Stimulated activated naive CD4-positive, alpha-beta T cell (primary cell): ENCODE results near the gene RYR1.
A peak's percentile ranks its signal among the peaks of the same experiment; 100 is the strongest.
"Not testable (repeated sequence)": the region's sequence is repeated elsewhere in the genome, so short reads cannot be mapped to it uniquely, and the experiment has no call there.

Source experiments
- DNase-seq, 6 experiments: peaks; one replicate each; lab custom pipeline; 2025; lab: John Stamatoyannopoulos, UW

Gene RYR1

DNA sequence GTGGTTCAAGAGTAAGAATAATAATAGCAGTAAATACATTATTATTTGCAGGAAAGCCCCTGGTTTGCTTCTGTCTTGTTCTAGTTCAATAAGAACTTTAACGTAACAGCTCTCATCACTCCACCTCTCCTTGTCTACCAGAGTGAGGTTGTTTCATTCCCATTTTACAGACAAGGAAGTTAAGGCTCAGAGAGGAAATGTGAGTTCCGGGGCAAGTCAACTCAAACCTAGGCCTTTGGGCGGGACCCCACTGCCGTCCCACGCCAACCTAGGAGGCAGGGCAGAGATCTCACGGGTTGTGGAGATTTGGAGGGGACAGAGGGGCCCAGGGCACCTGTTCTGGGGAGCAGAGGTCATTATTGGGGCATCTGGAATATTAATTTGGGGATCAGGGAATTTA lies 182.8 kb downstream of the RYR1 start:
- no peak for DNase-seq

DNA sequence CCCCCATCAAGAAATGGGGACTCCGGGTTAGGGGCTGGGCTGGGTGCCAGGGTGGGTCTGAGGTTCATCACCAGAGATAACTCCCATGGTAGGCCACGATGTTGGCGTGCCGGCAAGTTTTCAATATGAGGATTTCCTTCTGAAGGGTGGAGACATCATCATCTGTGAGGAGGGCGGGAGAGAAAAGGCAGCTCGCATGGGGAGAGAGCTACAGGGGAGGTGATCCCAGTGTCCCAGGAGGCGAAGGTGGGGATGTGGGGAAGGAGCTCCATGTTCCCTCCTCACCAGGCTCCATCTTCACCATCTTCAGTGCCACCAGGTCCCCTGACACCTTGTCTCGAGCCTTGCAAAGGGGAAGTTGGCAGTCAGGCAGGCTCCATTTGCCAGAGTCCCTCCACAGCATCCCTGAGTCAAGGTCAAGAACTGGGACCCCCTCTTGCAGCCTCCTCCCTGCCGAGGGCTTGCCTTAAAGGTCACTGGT lies 183.8 kb downstream of the RYR1 start:
- DNase-seq: peak in 1 of 6 experiments; percentile 31

DNA sequence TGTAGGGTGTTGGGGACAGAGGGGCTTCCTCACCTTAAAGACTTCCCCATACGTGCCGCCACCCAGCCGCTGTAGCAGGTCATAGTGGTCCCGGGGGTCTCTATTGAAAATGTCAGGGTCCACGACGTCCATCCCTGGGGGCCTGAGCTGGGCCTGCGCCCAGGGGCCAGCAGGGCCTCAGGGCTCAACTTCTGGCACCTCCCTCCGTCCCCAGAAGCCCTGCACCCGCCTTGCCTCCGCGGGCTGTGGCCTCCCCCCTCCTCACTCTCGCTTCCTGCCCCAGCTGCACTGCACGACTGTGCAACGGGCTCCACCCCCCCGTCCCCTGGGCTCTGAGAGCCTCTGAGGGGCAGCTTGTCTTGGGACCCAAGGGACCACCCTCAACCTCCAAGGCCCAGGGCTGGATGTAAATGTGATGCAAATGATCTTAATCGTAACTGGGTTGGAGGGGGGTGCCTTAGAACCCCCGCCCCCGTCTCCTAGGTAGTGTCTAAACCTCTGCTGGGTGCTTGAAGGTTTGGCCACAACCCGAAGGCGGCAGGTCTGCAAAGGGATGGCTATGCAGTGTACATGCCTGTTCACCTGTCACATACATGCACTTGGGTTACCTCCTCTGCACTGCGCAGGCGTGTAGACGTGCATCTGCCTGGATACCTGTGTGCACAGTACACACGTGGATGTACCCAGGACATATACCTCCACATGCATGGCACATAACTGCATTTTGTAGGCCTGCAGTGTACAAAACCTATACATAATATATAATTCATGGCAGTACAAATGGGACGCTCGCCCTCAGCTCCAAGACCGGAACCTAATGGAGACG lies 184.5 kb downstream of the RYR1 start, which contains the start of gene MAP4K1:
TSS of gene MAP4K1 (minus strand) at position 190 of the 826 bp plus-strand sequence. CDS start at position 132, 58 bp downstream.
- peak; percentile 49 to 76 (median 62) for DNase-seq

DNA sequence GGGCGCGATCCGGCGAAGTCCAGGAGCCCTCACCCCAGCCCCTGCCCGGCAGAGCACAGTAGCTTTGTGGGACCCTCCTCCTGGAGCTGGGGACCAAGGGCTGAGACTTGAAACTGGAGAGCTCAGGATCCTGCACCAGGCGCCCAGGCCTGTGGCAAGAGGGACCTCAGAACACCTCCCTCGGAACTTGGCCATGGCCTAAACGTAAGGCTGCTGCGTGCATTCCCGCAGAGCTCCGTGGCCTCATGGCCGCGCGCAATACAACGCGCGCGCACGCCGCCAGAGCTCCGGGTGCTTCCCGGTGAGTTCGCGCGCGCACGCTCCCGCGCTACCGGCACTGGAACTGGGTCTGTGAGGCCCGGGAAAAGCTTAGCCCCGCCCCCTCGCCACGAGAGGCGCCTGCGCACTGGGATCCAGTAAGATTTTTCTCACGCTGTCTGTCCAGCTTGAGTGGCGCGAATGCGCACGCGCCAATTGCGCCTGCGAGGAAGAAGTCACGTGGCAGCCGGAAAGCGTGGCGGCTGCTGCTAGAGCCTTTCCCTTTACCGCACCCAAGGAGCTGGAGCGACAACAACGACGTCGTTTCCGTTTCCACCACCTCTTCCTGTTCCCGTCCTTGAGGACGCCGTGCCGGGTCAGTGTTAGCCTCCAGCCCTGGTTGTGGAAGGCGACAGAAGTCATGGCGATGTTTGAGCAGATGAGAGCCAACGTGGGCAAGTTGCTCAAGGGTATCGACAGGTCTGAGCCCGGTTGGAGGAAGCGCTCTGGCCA lies 185.3 kb downstream of the RYR1 start, which contains the start of gene EIF3K:
TSS of gene EIF3K (plus strand) at position 599 of the 771 bp plus-strand sequence. CDS start at position 680, 81 bp downstream.
- DNase-seq: peak; percentile 92 to 97 (median 96)

DNA sequence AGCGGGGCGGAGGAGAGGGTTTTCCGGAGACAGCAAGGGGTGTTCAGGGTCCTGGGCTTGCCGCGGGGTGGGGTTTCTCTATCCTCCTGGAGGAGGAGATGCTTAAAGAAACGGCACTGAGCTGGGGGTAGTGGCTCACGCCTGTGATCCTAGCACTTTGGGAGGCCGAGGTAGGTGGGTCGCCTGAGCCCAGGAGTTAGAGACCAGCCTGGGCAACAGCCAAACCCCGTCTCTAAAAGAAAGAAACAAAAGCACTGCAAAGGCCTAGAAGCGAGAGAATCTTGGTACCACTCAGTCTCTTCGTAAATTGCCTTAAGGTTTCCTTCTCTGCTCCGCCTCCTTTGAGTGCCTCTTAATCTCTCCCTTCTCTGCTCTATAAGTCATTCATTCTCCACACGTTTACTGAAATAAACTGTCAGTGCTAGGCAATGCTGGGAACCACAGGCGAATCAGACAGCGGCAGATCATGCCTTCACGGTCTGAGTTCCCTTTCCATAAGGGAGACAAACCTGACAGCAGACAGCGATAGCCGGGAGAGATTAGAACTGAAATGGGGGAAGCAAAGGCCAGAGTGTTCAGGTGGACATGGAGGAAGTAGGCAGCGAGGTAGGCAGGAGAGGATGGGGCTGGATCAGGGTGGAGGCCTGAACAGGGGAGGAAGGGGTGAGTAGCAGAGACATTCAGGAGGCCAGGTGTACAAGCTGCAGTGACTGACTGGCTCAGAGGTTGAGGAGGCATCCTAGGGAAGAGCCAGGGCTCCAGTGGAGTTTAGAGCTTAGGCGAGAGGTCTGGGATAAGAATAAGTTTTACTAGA lies 186.1 kb downstream of the RYR1 start:
- no peak for DNase-seq

DNA sequence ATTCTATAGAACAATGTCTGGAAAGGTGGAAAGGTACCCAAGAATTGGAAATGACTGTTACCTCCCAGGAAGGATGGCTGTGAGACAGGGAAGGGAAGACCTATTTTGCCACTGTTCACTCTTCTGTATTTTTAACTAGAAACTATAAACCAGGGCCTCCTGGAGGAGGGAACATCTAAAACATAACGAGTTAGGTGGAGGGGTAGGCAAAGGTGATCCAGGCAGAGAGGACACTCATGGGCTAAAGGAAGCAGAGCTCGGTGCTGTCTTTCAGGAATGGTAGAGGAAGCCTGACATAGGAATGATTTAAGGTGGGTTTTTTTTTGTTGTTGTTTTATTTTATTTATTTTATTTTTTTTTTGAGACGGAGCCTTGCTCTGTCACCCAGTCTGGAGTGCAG lies 191.3 kb downstream of the RYR1 start:
- DNase-seq: no peak

DNA sequence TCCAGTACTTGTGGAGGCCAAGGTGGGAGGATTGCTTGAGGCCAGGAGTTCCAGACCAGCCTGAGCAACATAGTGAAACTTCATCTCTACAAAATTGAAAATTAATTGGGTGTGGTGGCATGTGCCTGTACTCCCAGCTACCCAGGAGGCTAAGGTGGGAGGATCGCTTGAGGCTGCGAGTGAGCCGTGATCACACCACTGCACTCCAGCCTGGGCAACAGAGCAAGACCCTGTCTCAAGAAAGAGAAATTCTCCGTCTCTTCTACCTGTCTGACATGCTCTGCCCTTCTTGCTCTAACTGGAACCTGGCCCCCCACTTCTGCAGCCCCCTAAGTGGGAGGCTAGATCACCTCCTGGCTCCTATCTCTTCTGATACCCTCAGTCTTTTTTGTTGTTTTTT lies 192.9 kb downstream of the RYR1 start:
- DNase-seq: no peak

DNA sequence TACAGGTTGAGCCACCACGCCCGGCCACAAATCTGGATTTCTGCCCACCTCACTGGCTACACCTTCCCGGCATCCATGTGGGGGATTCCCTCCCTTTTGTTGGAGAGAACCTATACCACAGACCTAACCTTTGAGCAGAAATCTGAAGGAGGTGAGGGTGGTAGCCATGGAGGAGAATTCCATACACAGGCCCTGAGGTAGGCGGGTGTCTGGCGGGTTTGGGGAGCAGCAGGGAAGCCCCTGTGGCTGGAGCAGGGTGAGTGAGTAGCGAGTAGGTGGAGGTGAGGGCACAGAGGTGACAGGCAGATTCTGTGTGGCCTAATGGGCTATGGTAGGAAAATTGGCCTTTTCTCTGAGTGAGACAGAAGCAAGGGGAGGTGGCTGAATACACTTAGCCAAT lies 196.1 kb downstream of the RYR1 start:
- no peak for DNase-seq

DNA sequence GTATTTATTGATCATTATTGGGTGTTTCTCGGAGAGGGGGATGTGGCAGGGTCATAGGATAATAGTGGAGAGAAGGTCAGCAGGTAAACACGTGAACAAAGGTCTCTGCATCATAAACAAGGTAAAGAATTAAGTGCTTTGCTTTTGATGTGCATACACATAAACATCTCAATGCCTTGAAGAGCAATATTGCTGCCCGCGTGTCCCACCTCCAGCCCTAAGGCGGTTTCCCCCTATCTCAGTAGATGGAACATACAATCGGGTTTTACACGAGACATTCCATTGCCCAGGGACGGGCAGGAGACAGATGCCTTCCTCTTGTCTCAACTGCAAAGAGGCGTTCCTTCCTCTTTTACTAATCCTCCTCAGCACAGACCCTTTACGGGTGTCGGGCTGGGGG lies 197.8 kb downstream of the RYR1 start:
- not testable (repeated sequence) for DNase-seq

DNA sequence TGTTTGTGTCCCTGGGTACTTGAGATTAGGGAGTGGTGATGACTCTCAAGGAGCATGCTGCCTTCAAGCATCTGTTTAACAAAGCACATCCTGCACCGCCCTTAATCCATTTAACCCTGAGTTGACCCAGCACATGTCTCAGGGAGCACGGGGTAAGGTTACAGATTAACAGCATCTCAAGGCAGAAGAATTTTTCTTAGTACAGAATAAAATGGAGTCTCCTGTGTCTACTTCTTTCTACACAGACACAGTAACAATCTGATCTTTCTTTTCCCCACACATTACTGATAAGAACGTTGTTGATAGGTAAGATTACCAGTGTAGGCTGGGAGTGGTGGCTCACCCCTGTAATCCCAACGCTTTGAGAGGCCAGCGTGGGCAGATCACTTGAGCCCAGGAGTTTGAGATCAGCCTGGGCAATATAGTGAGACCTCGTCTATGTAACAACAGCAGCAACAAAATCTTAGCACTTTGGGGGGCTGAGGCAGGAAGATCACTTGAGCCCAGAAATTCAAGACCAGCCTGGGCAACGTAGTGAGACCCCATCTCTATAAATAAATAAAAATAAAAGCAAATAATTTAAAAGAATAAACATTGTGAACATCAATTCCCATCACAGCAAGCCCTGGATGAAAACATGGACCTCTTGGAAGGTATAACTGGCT lies 198.5 kb downstream of the RYR1 start:
- not testable (repeated sequence) for DNase-seq

DNA sequence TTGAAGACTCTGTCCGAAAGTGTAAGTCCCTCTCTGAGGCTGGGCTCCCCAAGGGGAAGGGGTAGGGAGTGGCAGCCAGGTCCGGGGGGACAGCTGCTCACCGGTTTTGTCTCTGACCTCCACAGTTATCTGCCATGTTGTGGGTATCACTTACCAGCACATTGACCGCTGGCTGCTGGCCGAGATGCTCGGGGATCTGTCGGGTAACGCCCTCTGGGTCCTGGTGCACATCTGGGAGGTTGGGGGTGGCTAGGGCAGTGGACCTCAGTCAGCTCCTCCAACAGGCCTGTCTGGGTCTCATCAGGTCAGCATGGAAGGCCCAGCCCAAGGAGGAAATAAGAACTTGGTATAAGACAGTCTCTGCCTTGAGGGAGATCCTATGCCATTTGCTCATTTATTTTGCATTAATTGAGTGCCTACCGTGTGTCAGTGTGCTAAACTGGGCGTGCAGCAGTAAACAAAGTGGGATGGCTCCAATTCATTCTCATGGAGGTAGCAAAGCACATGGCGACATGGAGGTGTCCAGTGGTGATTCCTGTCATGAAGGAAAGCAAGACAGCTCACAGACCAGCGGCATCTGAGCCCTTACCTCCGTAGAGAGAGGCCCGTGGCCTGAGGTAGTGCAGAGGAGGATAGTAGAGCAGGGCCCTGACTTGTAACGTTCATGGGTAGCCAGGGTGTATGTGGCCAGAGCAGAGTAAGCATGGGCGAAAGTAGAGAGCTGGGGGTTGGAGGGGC lies 199.2 kb downstream of the RYR1 start:
- DNase-seq: no peak

DNA sequence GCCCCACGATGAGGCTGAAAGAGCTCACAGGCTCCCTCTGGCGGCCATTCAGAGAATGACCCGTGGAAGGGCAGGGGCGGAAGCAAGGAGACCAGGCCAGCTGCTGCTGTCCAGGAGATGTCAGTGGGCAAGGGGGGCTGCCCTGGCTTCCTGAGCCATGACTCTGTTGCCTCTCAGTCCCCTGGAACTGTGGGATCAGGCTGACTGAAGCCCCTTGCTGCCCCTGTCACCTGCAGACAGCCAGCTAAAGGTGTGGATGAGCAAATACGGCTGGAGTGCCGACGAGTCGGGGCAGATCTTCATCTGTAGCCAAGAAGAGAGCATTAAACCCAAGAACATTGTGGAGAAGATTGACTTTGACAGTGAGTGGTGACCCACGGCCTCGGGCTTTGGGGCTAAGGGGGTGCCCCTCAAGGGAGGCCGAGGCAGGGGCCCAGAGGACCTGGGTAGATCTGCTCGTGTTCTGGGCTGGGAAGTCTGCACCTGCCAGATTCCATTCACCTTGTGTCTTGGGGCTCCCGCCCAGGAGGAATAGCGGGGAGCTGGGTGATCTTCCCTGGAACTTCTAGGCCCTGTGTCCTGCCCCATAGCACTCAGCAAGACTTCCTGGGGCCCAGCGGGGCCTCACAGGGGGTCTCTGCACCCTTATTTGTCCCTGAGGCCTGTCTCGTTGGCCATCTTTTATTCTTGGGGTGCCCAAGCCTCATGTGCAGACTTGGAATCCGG lies 201.4 kb downstream of the RYR1 start:
- DNase-seq: peak; percentile 21 to 78 (median 58)

DNA sequence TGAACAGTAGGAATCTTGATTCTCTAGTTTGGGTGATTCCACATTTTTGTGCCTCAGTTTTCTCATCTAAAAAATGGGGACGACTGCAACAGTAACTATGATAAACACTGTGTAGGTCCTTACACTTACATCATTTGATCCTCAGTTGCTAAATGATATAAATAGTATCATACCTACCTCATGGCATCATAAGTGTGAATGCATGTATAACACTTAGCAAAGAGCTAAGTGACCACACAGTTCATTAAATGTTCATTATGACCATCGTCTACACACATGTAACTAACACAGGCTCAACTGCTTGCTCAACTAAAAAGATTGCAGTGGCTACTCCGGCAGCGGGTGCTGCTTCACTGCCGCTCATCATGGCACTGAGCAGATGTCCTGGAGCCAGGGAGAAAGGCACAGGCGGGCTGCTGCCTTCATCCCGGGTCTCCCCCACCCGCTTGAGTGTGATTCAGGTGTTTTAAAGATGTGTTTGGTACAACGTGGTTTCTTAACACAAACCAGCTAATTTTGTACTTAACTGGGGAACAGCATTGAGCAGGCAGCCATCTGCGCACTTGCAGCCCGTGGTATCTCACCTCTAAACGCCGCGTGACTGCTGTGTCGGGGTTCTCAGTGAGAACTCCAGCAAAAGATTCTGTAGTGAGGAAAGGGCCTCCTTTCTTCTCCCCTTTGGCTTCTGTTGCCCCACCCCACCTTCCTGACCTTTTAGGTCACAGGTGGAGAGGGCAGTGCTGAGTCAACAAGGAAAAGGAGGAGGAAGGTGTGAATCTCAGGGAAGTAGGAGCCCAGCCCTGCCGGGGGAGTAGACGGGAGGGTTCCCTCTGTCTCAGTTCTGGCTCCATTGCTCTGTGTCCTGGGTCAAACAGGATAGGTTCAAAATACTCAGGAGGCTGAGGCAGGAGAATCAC lies 202.2 kb downstream of the RYR1 start:
- no peak for DNase-seq
